Endothelial cell of umbilical vein (primary cell): ENCODE data around the gene CYP27A1. TPM values are rescaled to one million over a fixed set of nuclear protein-coding genes. Genes with fewer than 3 reads are reported as not detected.

Experiments used
- BruUV-seq: library from RNA; stranded (reverse); fragments of 400-500 nt; replicated peaks from 2 replicates; lab custom pipeline; 2021; lab: Mats Ljungman, UMichigan
- CTCF ChIA-PET: fragments of 300-600, 350-600 bp; sonication (Branson Sonifier 250); formaldehyde crosslinking; loops from one replicate; lab custom pipeline; 2021; ENCODE audit warnings: antibody characterized with exemption, inconsistent platforms; lab: Charles Lee
- POLR2A ChIA-PET: fragments of 300-600, 350-600 bp; sonication (Branson Sonifier 250); formaldehyde crosslinking; loops from one replicate; lab custom pipeline; 2021; ENCODE audit warnings: antibody characterized with exemption, inconsistent platforms; lab: Charles Lee
- DNase-seq: peaks from one replicate; pipeline ENCODE4 v3.0.0-alpha.2; 2011; ENCODE audit warnings: low read depth, low spot score
- FAIRE-seq: peaks from 2 replicates; lab custom pipeline; 2011; peaks lifted over from hg19 to GRCh38; lab: Jason Lieb, UNC
- H2AFZ ChIP-seq: 2 replicates; pipeline ENCODE4 v1.6.0; 2012; ENCODE audit warnings: low read depth, low read length, control low read depth, inconsistent platforms
- H3K27ac ChIP-seq: 2 replicates; pipeline ENCODE4 v1.5.1; 2011; ENCODE audit warnings: low read depth, mild to moderate bottlenecking, control low read depth, low read length, moderate library complexity; ENCODE audit not compliant: insufficient read depth
- H3K27me3 ChIP-seq, 2 experiments: 2 replicates each; pipeline versions ENCODE4 v1.6.0 to v1.6.1; 2011; ENCODE audit warnings: low read length in 2 of 2, mixed read lengths in 1 of 2; ENCODE audit not compliant: control insufficient read depth in 2 of 2, insufficient read depth in 2 of 2
- H3K36me3 ChIP-seq, 2 experiments: 2 replicates in 1 of 2; 3 replicates in 1 of 2; pipeline ENCODE4 v1.5.1; 2011; ENCODE audit warnings: low read length in 2 of 2, mild to moderate bottlenecking in 1 of 2, moderate library complexity in 1 of 2; ENCODE audit not compliant: control insufficient read depth in 2 of 2, insufficient read depth in 2 of 2; ENCODE audit errors: extremely low read depth in 1 of 2
- H3K4me1 ChIP-seq: 3 replicates; pipeline ENCODE4 v1.5.1; 2011; ENCODE audit warnings: mild to moderate bottlenecking, low read length; ENCODE audit not compliant: control insufficient read depth, insufficient read depth; ENCODE audit errors: extremely low read depth
- H3K4me2 ChIP-seq: 2 replicates; pipeline ENCODE4 v1.6.1; 2011; ENCODE audit warnings: low read length, control low read depth, mixed read lengths; ENCODE audit not compliant: insufficient read depth
- H3K4me3 ChIP-seq, 3 experiments: fragments of 200-600 bp in 1 of 3; sonication (generic), shearing (Covaris generic) in 1 of 3; replicated peaks in 1 of 3; 2 replicates each; pipeline ENCODE4 v1.5.1; 2011 to 2016; ENCODE audit warnings: control low read depth in 3 of 3, low read length in 3 of 3, mild to moderate bottlenecking in 2 of 3, inconsistent platforms in 1 of 3, low read depth in 1 of 3, moderate library complexity in 1 of 3; ENCODE audit not compliant: insufficient read depth in 1 of 3
- H3K79me2 ChIP-seq: 2 replicates; pipeline ENCODE4 v1.6.0; 2012; ENCODE audit warnings: low read length, inconsistent platforms; ENCODE audit not compliant: control insufficient read depth, insufficient read depth
- H3K9ac ChIP-seq: replicated peaks from 2 replicates; pipeline ENCODE3; 2011; ENCODE audit warnings: low read length, control low read depth; ENCODE audit not compliant: insufficient read depth; ENCODE audit errors: extremely low read depth
- H3K9me1 ChIP-seq: replicated peaks from 3 replicates; pipeline ENCODE4 v1.6.0; 2011; ENCODE audit warnings: mild to moderate bottlenecking, low read length; ENCODE audit not compliant: control insufficient read depth, insufficient read depth; ENCODE audit errors: extremely low read depth
- H3K9me3 ChIP-seq: replicated peaks from 2 replicates; pipeline ENCODE4 v1.5.1; 2012; ENCODE audit warnings: low read length, inconsistent platforms; ENCODE audit not compliant: control insufficient read depth, insufficient read depth
- H4K20me1 ChIP-seq: replicated peaks from 2 replicates; pipeline ENCODE3; 2011; ENCODE audit warnings: mild to moderate bottlenecking, low read length; ENCODE audit not compliant: control insufficient read depth, insufficient read depth; ENCODE audit errors: extremely low read depth
- CTCF ChIP-seq, 2 donors: IDR thresholded peaks; 1 replicate in 1 of 2; 2 replicates in 1 of 2; pipeline ENCODE4 v1.5.1; 2011; ENCODE audit warnings: low read length in 2 of 2, mild to moderate bottlenecking in 2 of 2, moderate library complexity in 2 of 2, control low read depth in 1 of 2, inconsistent platforms in 1 of 2, low read depth in 1 of 2; ENCODE audit not compliant: insufficient read depth in 1 of 2; ENCODE audit errors: extremely low read depth in 1 of 2
- EZH2 ChIP-seq: IDR thresholded peaks from 2 replicates; pipeline ENCODE4 v1.6.1; 2012; ENCODE audit warnings: borderline replicate concordance, low read depth, mild to moderate bottlenecking, moderate library complexity, low read length, inconsistent platforms; ENCODE audit not compliant: severe bottlenecking
- FOS ChIP-seq: IDR thresholded peaks from 2 replicates; pipeline ENCODE4 v1.6.1; 2011; ENCODE audit warnings: mild to moderate bottlenecking, low read length, moderate library complexity, borderline replicate concordance; ENCODE audit not compliant: insufficient read depth
- GATA2 ChIP-seq: IDR thresholded peaks from 2 replicates; pipeline ENCODE4 v1.7.0; 2011; ENCODE audit warnings: low read depth, mild to moderate bottlenecking, moderate library complexity, mixed read lengths, low read length; ENCODE audit not compliant: insufficient read length, insufficient read depth
- MAX ChIP-seq: IDR thresholded peaks from 2 replicates; pipeline ENCODE4 v1.6.1; 2011; ENCODE audit not compliant: insufficient read depth, insufficient read length
- MYC ChIP-seq: IDR thresholded peaks from one replicate; pipeline ENCODE4 v1.6.1; 2011; ENCODE audit warnings: mild to moderate bottlenecking, low read depth, low read length
- POLR2A ChIP-seq: IDR thresholded peaks from 2 replicates; pipeline ENCODE4 v1.6.1; 2012; ENCODE audit warnings: low read depth, mild to moderate bottlenecking, control low read depth, low read length
- POLR2AphosphoS5 ChIP-seq: IDR thresholded peaks from 2 replicates; pipeline ENCODE4 v1.6.1; 2012; ENCODE audit warnings: low read depth, mild to moderate bottlenecking, control low read depth, low read length, moderate library complexity; ENCODE audit not compliant: insufficient read depth
- dilution Hi-C: fragments of 300-500 bp; cut with MboI; formaldehyde crosslinking; loops from one replicate; pipeline ENCODE4 v1.15.0; 2019; ENCODE audit warnings: low sequenced_read_pairs; ENCODE audit not compliant: extremely low pct_ligation_motif_present
- intact Hi-C: fragments of 100-400 bp; cut with micrococcal nuclease; formaldehyde crosslinking; loops from one replicate; pipeline ENCODE4 v1.10.0; 2022
- polyA plus RNA-seq, 4 experiments: library from polyadenylated mRNA; depleted of rRNA in 3 of 4; stranded (reverse) in 3 of 4; unstranded in 1 of 4; fragments of >200 nt; gene quantifications; 2 replicates each; pipeline versions ENCODE4 v1.2.1 to v1.2.3, GENCODE V29; 2011 to 2012; ENCODE audit warnings: missing spikeins in 1 of 4
- total RNA-seq: library from RNA; stranded (reverse); gene quantifications from 2 replicates; pipeline ENCODE4 v1.2.3, GENCODE V29; 2021

The CYP27A1 gene
- total and polyA plus RNA-seq, 2 donors (not counting 3 experiments of a cell fraction or from before 2014, with no cell fraction given): 15.1 to 34.9 TPM

GRCh38 chr2:218834685-218835084 lies 52.7 kb downstream of the CYP27A1 start:
- Histone ChIP-seq H3K9ac (no peak overlapping the region), H2AFZ (no peak overlapping the region), H3K27me3 (peaks cover 2 to 5% of the 10 kb centered on the region in 2 experiments), H3K4me1 (peaks cover 17% of the 10 kb centered on the region), H4K20me1 (no peaks in the 10 kb centered on the region), H3K4me3 (no peak overlapping the region), H3K4me2 (no peak overlapping the region), H3K36me3 (no peaks in the 10 kb centered on the region), H3K9me1 (no peaks in the 10 kb centered on the region), H3K9me3 (no peaks in the 10 kb centered on the region), H3K79me2 (no peaks in the 10 kb centered on the region), H3K27ac (no peak overlapping the region)
- FAIRE-seq (no peak), DNase-seq (no peak)
- dilution Hi-C loops (no loop called here), intact Hi-C loops (no loop called here)
- POLR2A ChIA-PET: no interaction called here
- no peak for TF ChIP-seq POLR2AphosphoS5
- no peak for TF ChIP-seq MYC
- no peak for TF ChIP-seq CTCF (IDR thresholded peaks at IDR 0.05; ENCODE audit: extremely low read depth in 1 of 2, insufficient read depth in 1 of 2, low read depth in 1 of 2, low read length in 2 of 2)
- BruUV-seq: no TSS peak
- CTCF ChIA-PET: interaction anchor here (3.5 kb wide), 1 partner anchor 13 kb away, joined by 44 read pairs; no protein-coding TSS in a partner anchor

GRCh38 chr2:218837495-218837894 lies 55.5 kb downstream of the CYP27A1 start:
- Histone ChIP-seq H3K27ac (no peak overlapping the region), H3K9me1 (no peaks in the 10 kb centered on the region), H3K9me3 (no peaks in the 10 kb centered on the region), H3K36me3 (no peaks in the 10 kb centered on the region), H3K27me3 (peaks cover 2 to 5% of the 10 kb centered on the region in 2 experiments), H2AFZ (no peak overlapping the region), H3K79me2 (no peaks in the 10 kb centered on the region), H3K4me2 (no peak overlapping the region), H3K4me3 (no peak overlapping the region), H3K4me1 (peaks cover 8% of the 10 kb centered on the region), H3K9ac (no peak overlapping the region), H4K20me1 (no peaks in the 10 kb centered on the region)
- DNase-seq: no peak
- BruUV-seq: no TSS peak
- intact Hi-C loops (no loop called here), dilution Hi-C loops (no loop called here)
- CTCF ChIA-PET: interaction anchor here (1.2 to 4.1 kb wide), 2 partner anchors 10 to 127 kb away, joined by 3 to 22 read pairs; partner anchors contain the start of gene TTLL4
- POLR2A ChIA-PET: no interaction called here
- FAIRE-seq: no peak
- TF ChIP-seq EZH2: no peak
- TF ChIP-seq POLR2A: no peak
- TF ChIP-seq MAX: no peak
- TF ChIP-seq FOS: no peak
- TF ChIP-seq GATA2: no peak
- TF ChIP-seq MYC: no peak
